NCI-H146 treated with DMSO at 0.1 percent for 48 hours (cell line): ENCODE measurements around the gene NCAM1.

Experiments
- DNase-seq: peaks from one replicate; lab custom pipeline; 2025; ENCODE audit not compliant: unreplicated experiment; lab: John Stamatoyannopoulos, UW

Gene NCAM1

DNA sequence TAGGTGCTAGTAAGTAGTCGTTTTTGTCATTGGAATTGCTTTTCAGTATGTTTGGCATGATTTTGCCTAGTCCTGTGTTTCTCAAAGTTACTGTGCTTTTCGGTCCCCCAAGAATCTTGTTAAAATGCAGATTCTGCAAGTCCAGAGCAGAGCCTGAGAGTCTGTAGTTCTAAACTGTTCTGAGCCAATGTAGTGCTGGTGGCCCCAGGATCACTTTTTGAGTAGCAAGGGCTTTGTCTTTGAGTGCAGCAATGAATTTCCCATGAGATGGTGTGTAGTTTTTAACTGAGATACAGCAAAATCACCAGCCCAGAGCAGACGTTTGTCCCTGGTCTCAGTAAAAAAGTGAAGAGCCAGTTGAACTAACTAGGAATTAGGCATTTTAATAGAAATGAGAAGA is 122.4 kb downstream of the NCAM1 start:
- DNase-seq = no peak

DNA sequence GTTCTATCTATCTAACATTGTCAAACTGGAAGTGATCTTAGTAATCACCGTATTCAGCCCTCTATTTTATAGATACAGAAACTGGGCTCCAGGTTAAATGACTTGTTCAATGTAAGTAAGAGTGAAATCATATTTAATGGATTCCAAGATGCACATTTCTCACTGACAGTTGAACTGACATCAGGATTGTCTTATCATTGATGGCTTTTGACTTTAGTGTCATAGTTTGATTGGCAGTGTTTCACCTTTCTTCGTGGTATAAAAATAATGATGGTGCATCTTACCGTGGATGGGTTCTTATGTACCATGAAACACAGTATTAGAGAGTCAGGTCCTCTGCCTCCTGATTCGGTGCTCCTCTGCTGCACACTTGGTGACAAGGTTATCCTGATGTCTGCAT is 123.1 kb downstream of the NCAM1 start:
- no peak for DNase-seq

DNA sequence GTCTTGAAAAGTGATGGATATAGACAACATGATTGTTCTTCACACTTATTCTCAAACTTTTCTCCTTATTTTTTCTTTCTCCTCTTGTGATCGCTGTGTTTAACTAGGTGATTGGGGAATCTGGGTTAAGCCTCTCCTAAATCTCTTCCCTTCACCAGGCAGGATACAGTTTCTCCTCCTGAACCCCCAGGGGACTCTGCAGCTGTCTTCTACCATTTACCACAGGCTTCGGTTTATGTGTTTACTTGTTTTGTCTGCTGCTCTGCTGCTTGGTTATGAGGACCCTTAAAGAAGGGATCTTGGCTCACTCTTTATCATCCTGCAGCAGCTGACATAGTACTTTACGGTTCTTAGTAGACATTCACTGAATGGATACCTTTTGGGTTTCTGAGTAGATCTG is 124.2 kb downstream of the NCAM1 start:
- DNase-seq = no peak

DNA sequence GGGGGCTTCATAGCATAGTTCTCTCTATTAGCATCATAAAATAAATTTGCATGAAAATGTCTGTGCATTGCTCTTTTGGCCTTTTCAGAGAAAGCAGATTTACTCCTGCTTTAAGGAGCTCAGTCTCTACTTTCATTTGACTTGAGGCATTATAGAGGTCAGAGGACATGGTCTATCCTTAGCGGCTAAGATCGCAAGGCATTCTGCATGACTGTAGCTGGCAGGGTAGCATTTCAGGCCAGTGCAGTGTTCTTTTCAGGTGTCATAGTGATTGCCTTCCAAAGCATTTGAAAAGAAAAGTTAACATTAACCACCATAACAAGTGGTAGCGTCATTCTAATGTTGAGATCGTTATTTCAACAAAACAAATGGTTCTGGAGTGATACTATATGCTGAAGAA is 126.5 kb downstream of the NCAM1 start:
- DNase-seq = no peak

DNA sequence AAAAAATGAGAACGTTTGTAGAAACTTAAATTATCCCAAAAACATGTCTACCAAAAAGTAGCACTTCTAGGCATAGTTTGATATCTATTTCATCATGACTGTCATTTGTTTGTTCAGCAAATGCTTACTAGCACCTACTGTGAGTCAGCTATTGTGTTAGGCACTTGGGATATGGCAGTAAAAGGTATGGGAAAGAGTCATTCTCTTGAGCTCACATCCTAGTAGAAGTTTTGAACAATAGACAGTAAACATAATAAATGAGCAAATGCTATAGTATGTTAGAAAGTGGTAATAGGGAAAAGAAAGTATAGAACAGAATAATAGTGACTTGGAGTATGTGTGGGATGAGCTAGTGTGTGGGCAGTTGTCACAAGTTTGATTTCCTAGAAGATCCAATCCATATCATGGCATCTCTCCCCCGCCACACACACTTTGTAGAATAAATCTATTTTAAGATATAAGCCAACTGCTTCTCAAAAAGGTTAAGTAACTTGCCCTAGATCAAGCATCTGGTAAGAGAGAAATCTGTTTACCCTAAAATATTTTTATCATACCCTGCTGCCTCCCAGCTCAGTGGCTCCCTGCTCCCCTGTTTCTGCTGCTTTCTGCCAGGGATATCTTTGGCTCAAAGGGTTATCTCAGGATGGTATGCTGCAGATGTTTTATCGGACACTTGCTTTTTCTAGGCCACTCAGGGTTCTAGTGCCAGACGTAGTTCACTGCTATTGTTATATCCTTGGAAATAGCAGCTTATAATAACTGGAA is 129.7 kb downstream of the NCAM1 start:
- DNase-seq = no peak

DNA sequence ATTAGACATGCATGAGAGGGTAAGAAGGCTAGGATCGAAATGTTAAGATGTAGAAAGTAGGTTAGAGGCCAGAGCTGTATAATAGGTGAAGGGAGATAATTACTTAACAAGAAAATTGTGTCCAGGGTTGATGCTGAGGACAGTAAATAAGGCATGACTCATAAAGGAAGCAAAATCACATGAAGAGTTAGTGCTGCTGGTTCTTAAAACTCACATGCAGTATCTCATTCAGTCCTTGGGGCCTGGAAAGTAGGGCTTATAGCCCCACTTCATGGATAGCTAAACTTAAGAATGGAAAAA is 130.2 kb downstream of the NCAM1 start:
- DNase-seq = no peak

DNA sequence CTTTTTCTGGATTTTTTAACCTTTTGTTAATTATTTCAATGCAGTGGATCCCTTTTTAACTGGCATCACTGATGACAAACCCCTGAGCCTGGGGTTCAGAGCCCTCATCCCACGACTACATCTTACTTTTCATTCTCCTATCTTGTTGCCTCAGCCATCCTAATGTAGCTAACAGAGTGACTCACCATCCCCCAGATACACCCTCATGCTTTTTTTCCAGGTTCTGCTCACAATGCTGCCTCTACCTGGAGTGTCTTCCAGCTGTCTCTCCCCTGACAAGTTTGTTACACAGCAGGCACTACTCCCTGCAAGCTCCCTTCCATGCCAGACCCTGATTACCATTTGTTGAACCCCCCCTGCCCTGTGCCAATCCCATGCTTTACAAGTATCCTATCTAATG is 135.4 kb downstream of the NCAM1 start:
- no peak for DNase-seq

DNA sequence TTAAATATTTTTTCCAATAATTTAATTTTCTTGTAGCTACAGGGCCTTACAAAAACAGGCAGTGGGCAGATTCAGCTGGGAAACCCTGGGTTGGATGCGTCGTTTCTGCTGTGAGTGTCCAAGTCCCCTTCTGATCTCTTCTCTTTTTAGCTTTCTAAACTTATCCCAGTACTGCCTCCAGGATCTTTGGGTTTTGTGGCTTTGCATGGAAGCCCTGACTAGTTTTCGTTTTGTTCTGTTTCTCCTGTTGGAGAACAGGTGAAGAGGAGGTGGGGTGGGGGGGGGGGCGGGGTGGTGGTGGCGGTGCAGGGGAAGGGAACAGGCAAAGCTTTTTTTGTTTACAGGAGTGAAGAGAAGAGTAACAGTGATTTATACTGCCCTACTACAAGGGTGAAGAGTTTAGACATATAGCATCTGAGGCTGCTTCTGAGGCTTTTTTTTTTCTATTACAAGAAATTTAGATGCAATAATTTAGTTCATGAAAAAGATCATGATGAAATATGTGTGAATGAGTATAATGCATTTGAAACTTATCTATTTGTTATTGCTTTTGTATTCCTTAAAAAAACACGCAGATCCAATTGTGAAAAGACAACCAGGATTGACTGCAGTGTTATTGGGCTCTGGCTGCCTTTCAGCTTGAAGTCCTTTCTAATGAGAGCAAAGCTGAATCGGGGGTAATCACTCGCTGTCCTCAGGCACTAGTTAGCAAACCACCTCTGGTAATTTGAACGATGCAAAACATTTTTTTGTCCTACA is 142.9 kb downstream of the NCAM1 start:
- no peak for DNase-seq

DNA sequence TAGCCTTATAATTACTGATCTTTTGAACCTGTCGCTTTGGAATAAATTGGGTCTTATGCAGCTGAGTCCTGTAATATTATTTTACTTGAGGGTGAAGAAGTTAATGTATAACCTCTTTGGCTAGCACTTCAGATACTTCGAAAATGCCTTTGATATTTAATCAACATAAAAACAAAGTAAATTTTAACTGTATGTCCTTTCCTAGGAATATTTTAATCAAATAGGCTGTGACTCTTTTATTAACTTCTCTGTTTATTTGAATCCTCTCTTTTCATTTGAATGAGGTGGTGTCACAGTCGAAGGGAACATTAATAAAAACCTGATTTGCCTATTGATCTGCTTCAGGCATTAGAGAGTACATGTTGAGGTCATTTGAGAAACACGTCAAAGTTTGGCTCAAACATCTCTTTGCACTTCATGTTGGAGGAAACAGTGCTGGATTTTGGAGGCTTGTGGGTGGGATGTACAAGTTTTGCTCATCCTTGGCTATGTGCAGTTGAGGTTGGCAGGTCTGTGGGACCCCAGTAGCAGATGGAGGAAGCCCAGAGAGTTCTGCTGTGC is 143.6 kb downstream of the NCAM1 start:
- no peak for DNase-seq

DNA sequence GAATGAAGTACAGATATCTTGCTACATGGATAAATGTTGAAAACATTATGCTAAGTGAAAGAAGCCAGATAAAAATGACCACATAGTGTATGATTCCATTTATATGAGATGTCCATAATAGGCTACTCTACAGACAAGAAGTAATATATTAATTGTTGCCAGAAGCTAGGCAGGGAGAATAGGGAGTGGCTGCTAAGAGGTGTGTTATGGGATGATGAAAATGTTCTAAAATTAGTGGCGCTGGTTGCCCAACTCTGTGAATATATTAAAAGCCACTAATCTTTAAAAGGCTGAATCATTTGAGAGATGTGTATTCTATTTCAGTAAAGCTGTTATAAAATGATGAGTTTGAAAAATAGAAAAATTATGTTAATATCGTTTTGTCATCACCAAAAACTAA is 144.4 kb downstream of the NCAM1 start:
- DNase-seq = no peak

DNA sequence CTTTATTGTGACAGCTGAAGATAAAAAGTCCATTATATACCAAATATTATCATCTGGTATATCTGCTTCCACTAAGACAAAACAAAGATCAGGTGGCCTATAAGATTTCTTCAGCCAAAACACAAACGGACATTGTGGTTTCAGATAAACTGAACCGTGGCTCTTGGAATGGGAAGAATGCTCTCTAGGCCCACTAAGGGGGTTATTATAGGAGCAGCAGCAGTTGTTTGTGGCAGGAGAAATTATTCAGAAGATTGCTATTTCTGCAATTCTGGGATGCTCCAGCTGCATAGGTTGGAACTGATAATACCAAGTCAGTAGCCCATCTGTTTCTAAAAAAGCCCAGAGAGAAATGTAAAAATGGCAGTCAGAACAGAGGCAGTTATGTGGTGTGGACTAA is 145.3 kb downstream of the NCAM1 start:
- DNase-seq = no peak

DNA sequence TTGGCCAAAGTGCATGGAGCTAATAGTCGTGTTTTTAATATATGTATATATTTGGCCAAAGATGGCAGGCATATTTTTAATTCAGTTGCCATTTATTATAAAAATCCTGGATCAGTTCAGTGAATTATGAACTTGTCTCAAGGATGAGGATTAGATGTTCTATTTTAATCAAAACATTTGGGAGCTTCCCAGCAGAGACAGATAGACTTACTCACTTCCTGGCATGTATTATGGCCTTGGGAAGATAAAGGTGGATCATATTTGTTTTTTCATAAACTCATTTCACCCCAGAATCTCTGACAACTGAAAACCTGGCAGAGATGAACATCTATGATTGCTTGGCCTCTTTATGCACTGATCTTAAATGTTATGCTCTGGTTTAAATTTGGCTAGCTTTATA is 148.8 kb downstream of the NCAM1 start:
- no peak for DNase-seq

DNA sequence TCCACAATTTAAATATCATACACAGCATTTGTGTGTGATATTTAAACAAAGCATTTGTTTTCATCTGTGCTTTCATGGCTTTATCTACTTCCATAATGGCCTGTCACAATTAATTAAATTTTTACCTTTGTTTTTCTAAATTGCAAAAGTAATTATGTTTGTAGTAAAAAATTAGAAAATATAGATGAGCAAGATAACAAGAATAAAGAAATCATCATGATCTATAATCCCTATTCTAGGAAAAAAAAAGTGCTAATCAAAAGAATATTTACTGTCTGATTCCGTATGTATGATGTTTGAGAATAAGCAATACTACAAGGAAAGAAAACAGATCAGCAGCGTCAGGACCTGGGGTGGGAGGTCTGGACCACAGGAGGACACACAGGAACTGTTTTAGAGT is 149.9 kb downstream of the NCAM1 start:
- no peak for DNase-seq

DNA sequence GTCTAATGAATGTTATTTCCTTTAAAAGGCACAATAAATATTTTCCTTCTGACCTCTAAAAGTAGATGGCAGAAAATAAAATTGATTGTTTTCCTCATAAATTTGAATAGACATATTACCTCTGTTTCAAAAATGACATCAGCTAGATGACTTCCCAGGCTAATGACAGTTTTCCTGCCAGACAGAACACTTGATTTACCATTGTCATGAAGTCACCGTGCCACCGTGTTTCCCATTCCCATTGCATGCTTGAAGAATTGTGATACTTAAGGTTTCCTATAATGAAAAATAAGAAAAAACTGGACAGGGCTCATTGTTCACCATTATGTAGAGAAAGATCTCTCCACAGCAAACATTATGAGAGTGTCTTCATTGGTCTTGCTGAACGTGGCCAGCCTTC is 151.1 kb downstream of the NCAM1 start:
- DNase-seq = no peak

DNA sequence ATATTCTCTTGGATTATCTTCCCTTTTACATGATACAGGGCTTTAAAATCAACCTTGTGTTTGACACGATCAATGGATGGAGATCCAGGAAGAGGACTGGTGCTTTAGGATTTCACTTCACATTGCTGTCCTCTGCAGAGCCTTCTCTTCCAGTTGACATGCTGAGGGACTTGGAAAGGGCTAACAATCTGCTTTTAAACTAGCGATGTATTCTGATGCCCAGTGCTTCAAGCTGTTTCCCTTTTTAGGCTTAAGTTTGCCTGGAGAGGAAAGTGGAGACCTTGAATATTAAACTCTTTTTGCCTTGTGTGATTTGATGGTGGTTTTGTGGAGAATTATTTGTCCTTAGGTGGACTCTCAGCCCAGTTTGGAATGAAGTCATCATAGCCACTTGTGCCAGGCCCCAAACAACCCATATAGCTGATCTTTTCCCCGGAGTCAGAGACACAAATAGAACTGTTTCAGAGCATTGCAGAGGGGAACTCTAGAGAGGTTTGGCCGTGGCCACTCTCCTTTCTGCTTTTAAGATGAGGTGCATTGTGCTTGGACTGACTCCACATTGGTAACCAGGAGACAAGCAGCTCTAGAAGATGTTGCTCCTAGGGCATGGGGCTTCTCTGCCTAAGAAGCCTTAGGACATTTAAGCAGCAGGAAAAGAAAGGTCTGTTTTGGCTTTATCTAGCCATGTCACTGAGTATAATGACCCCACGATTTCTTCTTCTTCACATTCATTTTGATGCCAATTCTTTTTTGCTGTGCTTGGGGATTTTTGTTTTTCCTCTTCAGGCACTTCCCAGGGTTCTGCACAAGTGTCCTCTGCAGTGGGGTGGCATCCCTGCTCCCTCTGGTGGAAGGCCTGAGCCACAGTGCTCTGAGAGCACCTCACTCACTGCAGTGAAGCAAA is 152.8 kb downstream of the NCAM1 start:
- DNase-seq = peak; percentile 65

DNA sequence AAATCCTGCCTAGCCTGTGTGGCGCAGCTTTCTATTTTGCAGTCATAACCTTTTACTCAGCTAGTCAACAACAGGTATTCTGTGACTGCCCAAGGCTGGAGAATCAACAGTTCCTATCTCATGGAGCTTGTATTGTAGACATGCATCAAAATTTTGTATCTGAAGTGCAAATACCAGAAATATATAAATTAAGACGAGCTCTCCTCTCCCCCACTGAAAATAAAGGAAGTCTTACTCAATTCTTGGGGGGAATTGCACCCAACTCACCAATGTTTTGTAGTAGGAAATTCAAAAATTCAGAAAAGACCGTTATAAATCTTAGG is 153.4 kb downstream of the NCAM1 start:
- no peak for DNase-seq

DNA sequence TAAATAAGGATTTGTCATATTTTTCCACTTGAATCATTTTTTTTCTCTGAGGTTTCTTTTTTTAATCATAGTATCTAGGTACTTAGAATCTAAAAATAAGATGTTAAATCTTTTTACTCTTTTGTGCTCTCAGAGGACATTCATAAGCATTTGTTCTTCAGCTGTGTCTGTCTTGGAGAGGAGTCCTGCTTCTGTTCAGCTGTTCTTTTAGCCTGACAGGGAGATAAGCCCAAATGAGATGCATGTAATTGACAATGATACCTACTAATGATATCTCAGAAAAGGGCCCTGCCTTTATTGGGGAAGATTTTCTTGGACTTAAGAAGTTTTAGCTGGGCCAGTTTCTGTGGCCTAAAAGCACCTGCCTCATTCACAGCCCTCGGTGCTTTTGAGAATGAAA is 156.9 kb downstream of the NCAM1 start:
- DNase-seq = no peak

DNA sequence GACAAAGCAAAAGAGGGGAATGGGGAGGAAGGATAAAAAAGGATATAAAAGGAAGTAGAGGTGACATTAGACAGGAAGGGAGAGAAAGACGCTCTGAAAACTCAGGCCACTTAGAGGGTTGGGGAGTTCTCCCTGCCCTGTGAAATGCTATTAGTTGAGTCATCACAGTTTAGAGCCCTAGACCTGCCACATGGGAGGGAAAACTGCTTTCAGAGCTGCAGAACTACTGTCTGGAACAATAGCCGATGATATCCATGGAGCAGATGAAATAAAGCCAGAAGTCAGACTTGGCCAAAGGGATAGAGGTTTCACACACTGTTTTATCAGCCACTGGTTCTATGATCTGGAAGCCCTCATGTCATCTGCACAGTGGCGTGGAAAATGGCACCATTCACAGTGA is 157.9 kb downstream of the NCAM1 start:
- DNase-seq = no peak

DNA sequence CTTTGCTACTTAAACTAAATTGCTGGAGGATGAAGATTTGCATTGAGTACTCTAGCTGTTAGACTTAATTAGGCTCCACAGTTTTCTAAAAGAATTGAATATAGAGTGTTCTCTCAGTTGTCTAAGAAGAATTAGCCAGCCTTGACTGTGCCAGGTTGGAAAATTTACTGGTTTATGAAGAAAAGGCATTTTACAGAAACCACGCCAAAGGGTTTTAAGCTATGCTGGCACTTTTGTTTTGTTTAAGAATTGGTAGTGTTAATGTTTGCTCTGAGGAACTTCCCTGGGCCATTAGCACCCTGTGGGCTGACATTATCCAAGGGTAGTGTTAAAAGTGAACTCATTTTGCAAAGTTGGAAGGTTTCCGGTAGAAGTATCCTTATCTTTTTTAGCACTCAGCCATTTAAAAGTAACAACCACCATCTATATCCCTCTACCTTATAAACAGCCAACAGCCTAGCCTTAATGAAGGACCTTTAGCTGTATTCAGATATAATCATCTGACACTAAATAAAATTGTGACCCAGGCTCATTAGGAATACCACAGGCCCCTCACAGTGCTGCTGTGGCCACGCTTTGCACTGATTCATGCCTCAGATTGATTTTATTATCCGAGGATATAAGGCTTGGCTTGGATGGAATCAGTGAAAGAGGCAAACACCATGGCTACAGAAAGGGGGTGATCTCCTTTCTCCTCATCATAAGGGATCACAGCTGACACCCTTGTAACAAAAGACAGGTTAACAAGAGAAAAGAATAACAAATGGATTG is 158.9 kb downstream of the NCAM1 start:
- no peak for DNase-seq

DNA sequence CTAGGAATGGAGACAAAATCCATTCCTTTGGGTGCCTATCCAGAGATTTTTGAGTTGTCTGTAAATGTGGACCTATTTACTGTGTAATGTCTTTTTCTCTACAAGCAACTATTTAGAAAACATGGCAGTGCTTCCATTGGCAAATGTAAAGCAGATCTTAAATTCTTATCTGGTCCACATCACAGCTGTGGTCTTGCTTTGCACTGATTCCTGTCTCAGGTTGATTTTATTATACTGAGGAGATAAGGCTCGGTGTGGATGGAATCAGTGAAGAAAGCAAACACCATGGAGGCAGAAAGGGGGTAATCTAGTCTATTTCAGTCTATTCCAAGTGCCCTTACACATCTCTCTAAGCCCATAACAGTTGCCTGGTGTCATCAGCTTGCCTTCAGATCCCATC is 160.5 kb downstream of the NCAM1 start:
- DNase-seq = no peak

DNA sequence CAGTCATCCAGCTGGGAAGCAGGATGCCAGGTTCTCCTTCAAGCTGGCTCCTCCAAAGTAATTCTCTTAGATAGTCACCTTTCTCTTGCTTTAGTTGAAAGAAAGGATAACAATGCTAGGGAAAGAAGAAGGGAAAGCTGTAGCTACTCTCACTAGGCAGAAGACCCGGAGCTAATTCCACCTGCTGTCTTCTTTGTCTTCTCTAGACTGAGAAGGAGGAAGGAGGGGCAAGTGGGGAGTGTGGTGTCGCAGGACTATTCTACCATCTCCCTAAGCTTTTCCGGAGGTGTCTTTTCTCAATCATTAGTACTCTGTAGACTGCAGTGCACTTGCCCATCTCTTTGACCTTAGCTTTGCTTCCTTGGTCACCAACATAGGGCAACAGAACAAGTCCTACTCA is 162.8 kb downstream of the NCAM1 start:
- no peak for DNase-seq
